Transverse colon (tissue), 4 donors: Measurements from ENCODE around the gene PPARA. TPM values are rescaled to one million over a fixed set of nuclear protein-coding genes. Genes with fewer than 3 reads are reported as not detected.
A peak's percentile ranks its signal among the peaks of the same experiment; 100 is the strongest.

ENCODE experiments used
- DNase-seq: peaks from one replicate; pipeline ENCODE4 v3.0.0-alpha.2; 2019
- H3K27ac ChIP-seq, 4 donors: fragments of 200-600 bp; sonication (generic); 2 replicates each; pipeline ENCODE4 v1.5.1; 2016 to 2018; ENCODE audit warnings: inconsistent platforms in 4 of 4
- H3K27me3 ChIP-seq: fragments of 200-600 bp; sonication (generic); 2 replicates; pipeline ENCODE4 v1.5.1; 2017; ENCODE audit warnings: inconsistent platforms
- H3K36me3 ChIP-seq, 4 donors: fragments of 200-600 bp; sonication (generic); 2 replicates each; pipeline ENCODE4 v1.5.1; 2017 to 2019; ENCODE audit warnings: inconsistent platforms in 4 of 4
- H3K4me1 ChIP-seq, 4 donors: fragments of 200-600 bp; sonication (generic); 2 replicates each; pipeline ENCODE4 v1.5.1; 2017 to 2020; ENCODE audit warnings: inconsistent platforms in 4 of 4
- H3K4me3 ChIP-seq, 4 donors: fragments of 200-600 bp; sonication (generic); 1 replicate in 1 of 4; 2 replicates in 3 of 4; pipeline versions ENCODE4 v1.5.1 to v1.6.1; 2017 to 2019; ENCODE audit warnings: inconsistent platforms in 4 of 4
- H3K9me3 ChIP-seq, 2 donors: fragments of 200-600 bp; sonication (generic); 2 replicates each; pipeline ENCODE4 v1.5.1; 2017 to 2019; ENCODE audit warnings: inconsistent platforms in 2 of 2
- CTCF ChIP-seq, 5 experiments: fragments of 200-600 bp in 3 of 5; fragments of 450-650 bp in 2 of 5; sonication (generic) in 3 of 5; IDR thresholded peaks; 1 replicate in 2 of 5; 2 replicates in 3 of 5; pipeline ENCODE4 v1.5.1; 2016 to 2017; ENCODE audit warnings: antibody characterized with exemption in 5 of 5, inconsistent platforms in 3 of 5, mild to moderate bottlenecking in 2 of 5, moderate library complexity in 1 of 5
- EP300 ChIP-seq: sonication (generic); formaldehyde crosslinking; IDR thresholded peaks from one replicate; pipeline ENCODE4 v1.6.1; 2017; ENCODE audit warnings: antibody characterized with exemption, low read depth
- POLR2A ChIP-seq: fragments of 450-650 bp; IDR thresholded peaks from one replicate; pipeline ENCODE4 v1.6.1; 2016; ENCODE audit warnings: antibody characterized with exemption, mild to moderate bottlenecking, moderate library complexity
- POLR2AphosphoS5 ChIP-seq, 3 donors: sonication (generic); formaldehyde crosslinking; IDR thresholded peaks; one replicate each; pipeline ENCODE4 v1.6.1; 2016; ENCODE audit warnings: antibody characterized with exemption in 3 of 3
- WGBS, 2 donors: methylation state at CpG; one replicate each; pipeline ENCODE4 v1.1.5; 2018; ENCODE audit warnings: low coverage in 1 of 2; 5-methylcytosine and 5-hydroxymethylcytosine counted together
- in situ Hi-C, 4 donors: fragments of 200-750 bp; cut with MboI; loops; one replicate each; pipeline versions ENCODE4 v1.15.0 to v1.15.1; 2017; ENCODE audit warnings: low sequenced_read_pairs in 3 of 4, low pct_ligation_motif_present in 1 of 4, low pct_unique_long_range_greater_than_20kb in 1 of 4
- intact Hi-C: fragments of 100-400 bp; cut with DNase I; formaldehyde crosslinking; loops from one replicate; pipeline ENCODE4 v1.15.1; 2023; ENCODE audit warnings: low total_unique reads
- total RNA-seq, 4 donors: library from RNA; depleted of rRNA; stranded (reverse); fragments of >200 nt; gene quantifications; one replicate each; pipeline ENCODE4 v1.1.0, GENCODE V29; 2016

Gene PPARA
- total RNA-seq, 4 donors from 2014 or later = 52.0 to 88.1 (median 74.7) TPM

- Histone ChIP-seq H3K36me3 (no peaks in the 10 kb centered on the region), H3K27ac (peak overlapping the region in 1 of 4 donors; percentile 30), H3K4me3 (no peak overlapping the region), H3K27me3 (no peaks in the 10 kb centered on the region), H3K9me3 (no peaks in the 10 kb centered on the region), H3K4me1 (peaks cover 0 to 6% (median 0%) of the 10 kb centered on the region in 4 donors)
- DNase-seq = no peak
- intact Hi-C loops (no loop called here), in situ Hi-C loops (loop anchor here in 1 of 4 donors (10.0 kb wide), 1 partner anchor 154 kb away; the partner anchor contains the start of gene GTSE1)
- TF ChIP-seq CTCF (IDR thresholded peaks at IDR 0.05) = no peak
- TF ChIP-seq EP300 = no peak
- no peak for TF ChIP-seq POLR2A
- WGBS, 2 donors = 65 to 84% methylated on average over 4 to 16 of the region's 16 CpGs
Observed at GRCh38 chr22:46140989-46141928, 9.1 kb upstream of the PPARA start.

GRCh38 chr22:46142548-46143490, 7.5 kb upstream of the PPARA start:
- in situ Hi-C loops = loop anchor here in 1 of 4 donors (10.0 kb wide), 1 partner anchor 152 kb away; the partner anchor contains the start of gene GTSE1
- TF ChIP-seq POLR2A (no peak), EP300 (no peak), CTCF (IDR thresholded peaks at IDR 0.05) (no peak), POLR2AphosphoS5 (IDR thresholded peaks at IDR 0.05) (no peak)

GRCh38 chr22:46143491-46144147, 6.7 kb upstream of the PPARA start:
- TF ChIP-seq POLR2A = no peak
- DNase-seq = no peak
- intact Hi-C loops (no loop called here), in situ Hi-C loops (loop anchor here in 1 of 4 donors (10.0 kb wide), 1 partner anchor 151 kb away; the partner anchor contains the start of gene GTSE1)
- no peaks in the 10 kb centered on the region for H3K9me3 ChIP-seq
- no peak overlapping the region for H3K27ac ChIP-seq
- H3K4me3 ChIP-seq = no peak overlapping the region
- H3K27me3 ChIP-seq = no peaks in the 10 kb centered on the region
- H3K36me3 ChIP-seq = no peaks in the 10 kb centered on the region
- WGBS, 2 donors = 62 to 74% methylated on average over 2 to 8 of the region's 8 CpGs
- H3K4me1 ChIP-seq = peaks cover 2 to 15% (median 6%) of the 10 kb centered on the region in 4 donors

More at GRCh38 chr22:46142548-46143490, 7.5 kb upstream of the PPARA start:
- 87 to 100% methylated on average over 1 to 14 of the region's 14 CpGs for WGBS, 2 donors
- no peak overlapping the region for H3K27ac ChIP-seq
- no peaks in the 10 kb centered on the region for H3K27me3 ChIP-seq
- H3K36me3 ChIP-seq = no peaks in the 10 kb centered on the region
- H3K9me3 ChIP-seq = no peaks in the 10 kb centered on the region
- H3K4me1 ChIP-seq = peaks cover 0 to 7% (median under 1%) of the 10 kb centered on the region in 4 donors
- intact Hi-C loops = no loop called here
- DNase-seq = no peak
- H3K4me3 ChIP-seq = no peak overlapping the region

GRCh38 chr22:46145361-46145851, 4.9 kb upstream of the PPARA start:
- Histone ChIP-seq H3K9me3 (no peaks in the 10 kb centered on the region), H3K27me3 (no peaks in the 10 kb centered on the region), H3K4me3 (no peak overlapping the region), H3K4me1 (peaks cover 8 to 20% (median 15%) of the 10 kb centered on the region in 4 donors), H3K36me3 (no peaks in the 10 kb centered on the region), H3K27ac (no peak overlapping the region)
- TF ChIP-seq POLR2A (no peak), CTCF (IDR thresholded peaks at IDR 0.05) (no peak), POLR2AphosphoS5 (IDR thresholded peaks at IDR 0.05) (no peak)
- intact Hi-C loops = no loop called here
- DNase-seq = no peak
- in situ Hi-C loops = loop anchor here in 1 of 4 donors (10.0 kb wide), 1 partner anchor 149 kb away; the partner anchor contains the start of gene GTSE1
- WGBS, 2 donors = 96% methylated on average over 14 of the region's 14 CpGs; no CpG with 5 or more reads in 1 of the 2 donors
